ENCODE measurements around the gene SMC2.

SMC2 gene

GRCh38 chr9:104075801-104076753 is 18.0 kb upstream of the SMC2 start:
- no peak overlapping the region for H3K4me3 ChIP-seq (ENCODE audit: low read depth, low read length)
- no peak for TF ChIP-seq CTCF (IDR thresholded peaks at IDR 0.05; ENCODE audit: low read depth, low read length)

- no peak for TF ChIP-seq CTCF (IDR thresholded peaks at IDR 0.05; ENCODE audit: low read depth, low read length)
- H3K4me3 ChIP-seq (ENCODE audit: low read depth, low read length): no peak overlapping the region
These were observed 15.5 kb upstream of the SMC2 start for GRCh38 chr9:104078596-104078995.

GRCh38 chr9:104080983-104081382 is 13.1 kb upstream of the SMC2 start:
- no peak for TF ChIP-seq CTCF (IDR thresholded peaks at IDR 0.05; ENCODE audit: low read depth, low read length)
- H3K4me3 ChIP-seq (ENCODE audit: low read depth, low read length): no peak overlapping the region

DNA sequence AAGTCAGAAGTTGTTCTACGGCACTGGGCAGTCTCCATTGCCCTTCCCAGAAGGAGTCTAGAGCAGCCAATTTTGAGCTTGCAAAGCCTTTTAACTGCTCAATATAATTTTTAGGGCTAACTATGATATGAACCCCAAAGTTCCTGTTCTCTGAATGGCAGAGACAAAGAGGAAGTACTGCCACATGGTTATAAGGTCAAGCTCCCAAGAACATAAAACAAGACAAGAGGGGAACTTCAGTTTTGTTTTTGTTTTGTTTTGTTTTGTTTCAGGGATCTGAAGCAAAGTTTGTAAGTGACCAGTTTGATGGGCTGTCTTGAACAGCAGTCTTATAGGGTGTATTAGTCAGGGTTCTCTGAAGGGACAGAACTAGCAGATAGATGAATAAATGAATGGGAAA is 11.9 kb upstream of the SMC2 start:
- H3K4me3 ChIP-seq (ENCODE audit: low read depth, low read length): no peak overlapping the region
- TF ChIP-seq CTCF (IDR thresholded peaks at IDR 0.05; ENCODE audit: low read depth, low read length): no peak

DNA sequence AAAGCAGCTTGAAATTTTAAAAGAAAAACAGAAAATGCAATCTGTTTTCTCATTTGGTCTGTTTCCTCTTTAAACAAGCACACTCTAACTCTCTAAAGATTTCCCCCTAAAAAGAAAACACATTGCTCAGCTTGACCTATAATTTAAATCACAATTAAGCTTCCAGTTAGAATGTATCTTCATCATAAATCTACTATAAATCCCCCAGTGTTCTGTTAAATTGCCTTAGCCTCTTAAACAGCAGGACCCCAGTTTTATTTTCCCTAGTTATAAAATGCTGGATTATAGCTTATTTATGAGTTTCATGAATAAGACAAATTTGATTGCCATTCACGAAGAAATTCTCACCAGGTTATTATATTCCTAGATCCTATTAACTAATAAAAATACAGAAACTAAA is 8.6 kb upstream of the SMC2 start:
- H3K4me3 ChIP-seq (ENCODE audit: low read depth, low read length): no peak overlapping the region
- no peak for TF ChIP-seq CTCF (IDR thresholded peaks at IDR 0.05; ENCODE audit: low read depth, low read length)

GRCh38 chr9:104087894-104088293 is 6.2 kb upstream of the SMC2 start:
- TF ChIP-seq CTCF (IDR thresholded peaks at IDR 0.05; ENCODE audit: low read depth, low read length): no peak
- H3K4me3 ChIP-seq (ENCODE audit: low read depth, low read length): no peak overlapping the region

- no peak for TF ChIP-seq CTCF (IDR thresholded peaks at IDR 0.05; ENCODE audit: low read depth, low read length)
- no peak overlapping the region for H3K4me3 ChIP-seq (ENCODE audit: low read depth, low read length)
These were observed 5.7 kb upstream of the SMC2 start for GRCh38 chr9:104088416-104088815.

Data from WI38 (cell line).